Endothelial cell (in vitro differentiated cells): ENCODE data around the gene KRTAP4-9. TPM values are rescaled to one million over a fixed set of nuclear protein-coding genes. Genes with fewer than 3 reads are reported as not detected.
"Not testable (repeated sequence)": the region's sequence is repeated elsewhere in the genome, so short reads cannot be mapped to it uniquely, and the experiment has no call there.

Experiments used
- DNase-seq: peaks from one replicate; pipeline ENCODE4 v3.0.0; 2021; ENCODE audit warnings: low spot score
- H3K27ac Mint-ChIP-seq: one replicate; pipeline ENCODE4 v1.8.0; 2021; ENCODE audit warnings: mixed read lengths, inconsistent platforms; ENCODE audit not compliant: unreplicated experiment
- H3K27me3 Mint-ChIP-seq: one replicate; pipeline ENCODE4 v1.8.0; 2021; ENCODE audit warnings: mild to moderate bottlenecking, moderate library complexity, mixed read lengths, inconsistent platforms; ENCODE audit not compliant: unreplicated experiment
- H3K36me3 Mint-ChIP-seq: one replicate; pipeline ENCODE4 v1.8.0; 2021; ENCODE audit warnings: mild to moderate bottlenecking, low read depth, mixed read lengths, inconsistent platforms; ENCODE audit not compliant: unreplicated experiment
- H3K4me1 Mint-ChIP-seq: one replicate; pipeline ENCODE4 v1.8.0; 2021; ENCODE audit warnings: mild to moderate bottlenecking, mixed read lengths, inconsistent platforms; ENCODE audit not compliant: unreplicated experiment
- H3K4me3 Mint-ChIP-seq: one replicate; pipeline ENCODE4 v1.8.0; 2021; ENCODE audit warnings: mild to moderate bottlenecking, mixed read lengths, inconsistent platforms; ENCODE audit not compliant: unreplicated experiment
- H3K9me3 Mint-ChIP-seq: one replicate; pipeline ENCODE4 v1.8.0; 2021; ENCODE audit warnings: mixed read lengths, inconsistent platforms; ENCODE audit not compliant: unreplicated experiment
- CTCF ChIP-seq: fragments of 200-600 bp; sonication (generic); IDR thresholded peaks from one replicate; pipeline ENCODE4 v1.5.0; 2021; ENCODE audit warnings: antibody characterized with exemption; ENCODE audit not compliant: unreplicated experiment
- long read RNA-seq: library from polyadenylated mRNA; unstranded; transcript quantifications from one replicate; pipeline ENCODE4 v2.0.0, GENCODE V29; 2020; ENCODE audit not compliant: unreplicated experiment
- total RNA-seq: library from RNA; stranded (reverse); fragmentation: NEBNext Ultra II Directional; extraction: Animal tissue kit (Norgen Biotek cat#: 25700); gene quantifications from one replicate; pipeline ENCODE4 v1.2.1, GENCODE V29; 2021; ENCODE audit not compliant: unreplicated experiment

Gene KRTAP4-9
- total RNA-seq: not detected
- long read RNA-seq: 0 reads

- H3K4me3 Mint-ChIP-seq: not testable (repeated sequence)
These were observed at the start of gene KRTAP4-9 for GRCh38 chr17:41105347-41105746. KRTAP4-9 (plus strand) TSS chr17:41105389; CDS start chr17:41105389, 0 bp downstream.

DNA sequence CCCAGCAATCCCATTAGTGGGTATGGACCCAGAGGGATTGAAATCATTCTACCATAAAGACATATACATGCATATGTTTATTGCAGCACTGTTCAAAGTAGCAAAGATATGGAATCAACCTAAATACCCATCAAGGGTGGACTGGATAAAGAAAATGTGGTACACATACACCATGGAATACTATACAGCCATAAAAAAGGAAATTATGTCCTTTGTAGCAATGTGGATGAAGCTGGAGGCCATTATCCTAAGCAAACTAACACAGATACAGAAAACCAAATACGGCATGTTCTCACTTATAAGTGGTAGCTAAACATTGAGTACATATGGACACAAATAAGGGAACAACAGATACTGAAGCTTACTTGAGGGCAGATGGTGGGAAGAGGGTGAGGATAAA is 47.6 kb upstream of the KRTAP4-9 start:
- TF ChIP-seq CTCF: no peak
- Mint-ChIP-seq H3K27me3 (no peaks in the 10 kb centered on the region), H3K36me3 (no peaks in the 10 kb centered on the region), H3K9me3 (no peaks in the 10 kb centered on the region), H3K4me3 (no peak overlapping the region), H3K27ac (no peak overlapping the region), H3K4me1 (no peaks in the 10 kb centered on the region)
- DNase-seq: no peak

More at GRCh38 chr17:41105347-41105746, at the start of gene KRTAP4-9:
- not testable (repeated sequence) for DNase-seq, H3K4me1 Mint-ChIP-seq, H3K27me3 Mint-ChIP-seq, H3K36me3 Mint-ChIP-seq, H3K9me3 Mint-ChIP-seq, H3K27ac Mint-ChIP-seq

GRCh38 chr17:41058741-41059140 is 46.4 kb upstream of the KRTAP4-9 start:
- Mint-ChIP-seq H3K36me3 (no peaks in the 10 kb centered on the region), H3K9me3 (no peaks in the 10 kb centered on the region), H3K4me1 (no peaks in the 10 kb centered on the region), H3K27me3 (peaks cover 1% of the 10 kb centered on the region), H3K4me3 (no peak overlapping the region), H3K27ac (no peak overlapping the region)
- no peak for DNase-seq
- no peak for TF ChIP-seq CTCF

- H3K9me3 Mint-ChIP-seq, H3K36me3 Mint-ChIP-seq, H3K4me3 Mint-ChIP-seq, H3K27ac Mint-ChIP-seq, H3K4me1 Mint-ChIP-seq, DNase-seq, H3K27me3 Mint-ChIP-seq: not testable (repeated sequence)
These were observed 45.7 kb upstream of the KRTAP4-9 start for GRCh38 chr17:41059276-41060051.

DNA sequence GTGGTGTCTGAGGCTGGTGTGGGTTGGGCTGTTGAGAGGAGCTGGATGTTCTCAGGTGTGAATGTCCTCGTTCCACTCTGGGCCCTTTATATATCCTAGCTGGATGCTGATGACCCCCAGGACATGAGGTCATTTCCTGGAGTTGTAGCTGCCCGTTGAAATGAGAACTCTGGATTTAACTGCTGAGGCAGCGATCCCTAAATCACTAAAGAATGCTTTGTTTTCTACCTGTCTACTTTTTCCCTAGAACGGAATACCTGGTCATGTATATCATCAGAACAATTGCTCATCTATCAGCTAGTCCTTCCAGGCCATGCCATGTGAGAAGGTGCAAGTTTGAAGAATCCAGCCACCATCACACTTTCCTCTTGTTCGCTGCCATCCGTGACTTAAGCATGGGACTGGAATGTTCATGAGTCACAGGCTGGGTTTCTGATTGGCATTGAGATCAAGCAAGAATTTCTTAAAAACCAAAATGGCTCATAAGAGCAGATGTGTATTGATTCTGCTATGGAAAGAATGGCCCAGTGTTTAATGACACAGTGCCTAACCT is 45.1 kb upstream of the KRTAP4-9 start, which contains the start of gene KRTAP2-3:
Gene KRTAP2-3, minus strand, starts transcription at position 63 of the 553 bp plus-strand sequence. CDS start 64 bp downstream, outside the sequence.
- no peak for TF ChIP-seq CTCF
- Mint-ChIP-seq H3K4me3 (no peak within 1 kb of the TSS), H3K27ac (no peak within 1 kb of the TSS), H3K9me3 (no peaks in the 10 kb centered on the region), H3K4me1 (no peaks in the 10 kb centered on the region), H3K27me3 (peaks cover 1% of the 10 kb centered on the region), H3K36me3 (no peaks in the 10 kb centered on the region)
- DNase-seq: no peak

- Mint-ChIP-seq H3K4me3 (no peak overlapping the region), H3K27me3 (peaks cover 1% of the 10 kb centered on the region), H3K27ac (no peak overlapping the region), H3K4me1 (no peaks in the 10 kb centered on the region), H3K36me3 (no peaks in the 10 kb centered on the region), H3K9me3 (no peaks in the 10 kb centered on the region)
- TF ChIP-seq CTCF: no peak
- no peak for DNase-seq
These were observed 43.2 kb upstream of the KRTAP4-9 start for GRCh38 chr17:41061964-41062363.
